Cortex of kidney (tissue), 1 donor: Measurements from ENCODE around the gene IGFLR1.

Experiments
- DNase-seq: peaks from one replicate; lab custom pipeline; 2025; lab: John Stamatoyannopoulos, UW

Gene IGFLR1

DNA sequence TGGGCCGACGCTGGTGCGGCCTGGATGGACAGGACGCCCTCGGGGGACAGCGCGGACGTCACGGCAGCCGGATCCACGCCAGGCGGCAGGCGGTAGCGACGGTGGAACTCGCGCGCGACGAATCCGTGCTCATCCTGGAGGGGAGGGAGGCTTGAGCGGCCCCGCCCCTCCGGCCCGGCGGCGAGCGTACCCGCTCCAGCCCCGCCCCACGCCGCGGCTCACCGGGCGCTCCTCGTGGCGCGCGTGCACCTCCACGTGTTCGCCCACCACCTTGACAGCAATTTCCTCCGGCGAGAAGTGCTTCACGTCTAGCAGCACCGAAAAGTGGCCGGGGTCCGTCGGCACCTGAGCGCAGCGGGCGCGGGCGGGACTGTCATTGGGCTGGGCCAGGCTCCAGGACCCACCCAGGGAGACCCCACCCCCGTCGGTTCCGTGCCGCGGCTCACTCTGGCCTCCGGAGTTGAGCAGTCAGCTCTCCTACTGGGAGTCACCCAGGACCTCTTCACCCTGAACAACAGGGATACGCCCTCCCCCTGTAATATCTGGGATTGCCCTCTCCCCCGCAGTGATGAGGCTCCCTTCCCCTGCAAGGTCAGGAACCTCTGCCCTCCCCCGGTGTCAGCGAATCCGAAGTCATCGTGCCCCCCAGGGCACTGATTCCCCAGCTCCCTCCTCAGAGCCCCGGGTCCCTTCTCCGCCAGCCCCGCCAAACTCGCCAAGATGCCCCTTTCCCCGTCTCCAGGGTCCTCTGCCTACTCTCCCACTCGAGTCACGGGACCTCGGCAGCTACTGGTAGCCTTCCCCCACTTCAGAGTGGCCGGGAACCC is 13.5 kb upstream of the IGFLR1 start:
- no peak for DNase-seq

DNA sequence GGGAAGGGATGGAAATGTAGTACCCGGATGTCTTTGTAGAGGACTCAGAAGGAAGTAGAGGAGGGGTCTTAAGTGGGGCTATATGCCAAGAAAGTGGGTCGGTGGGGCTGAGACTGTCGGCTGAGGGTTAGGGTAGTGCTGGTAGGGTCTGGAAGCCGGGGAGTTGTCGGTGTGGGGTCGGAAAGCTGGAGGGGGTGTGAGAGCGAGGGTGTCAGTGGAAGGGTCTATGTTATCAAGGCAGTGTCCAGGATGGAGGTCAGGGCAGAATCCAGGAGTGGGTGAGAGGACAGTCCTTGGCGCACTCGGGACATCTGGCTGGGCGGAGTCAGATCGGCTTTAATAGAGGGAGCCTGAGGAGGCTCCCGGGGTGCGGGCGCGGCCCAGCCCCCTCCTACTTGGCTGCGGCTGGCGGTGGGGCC is 12.9 kb upstream of the IGFLR1 start:
- no peak for DNase-seq

DNA sequence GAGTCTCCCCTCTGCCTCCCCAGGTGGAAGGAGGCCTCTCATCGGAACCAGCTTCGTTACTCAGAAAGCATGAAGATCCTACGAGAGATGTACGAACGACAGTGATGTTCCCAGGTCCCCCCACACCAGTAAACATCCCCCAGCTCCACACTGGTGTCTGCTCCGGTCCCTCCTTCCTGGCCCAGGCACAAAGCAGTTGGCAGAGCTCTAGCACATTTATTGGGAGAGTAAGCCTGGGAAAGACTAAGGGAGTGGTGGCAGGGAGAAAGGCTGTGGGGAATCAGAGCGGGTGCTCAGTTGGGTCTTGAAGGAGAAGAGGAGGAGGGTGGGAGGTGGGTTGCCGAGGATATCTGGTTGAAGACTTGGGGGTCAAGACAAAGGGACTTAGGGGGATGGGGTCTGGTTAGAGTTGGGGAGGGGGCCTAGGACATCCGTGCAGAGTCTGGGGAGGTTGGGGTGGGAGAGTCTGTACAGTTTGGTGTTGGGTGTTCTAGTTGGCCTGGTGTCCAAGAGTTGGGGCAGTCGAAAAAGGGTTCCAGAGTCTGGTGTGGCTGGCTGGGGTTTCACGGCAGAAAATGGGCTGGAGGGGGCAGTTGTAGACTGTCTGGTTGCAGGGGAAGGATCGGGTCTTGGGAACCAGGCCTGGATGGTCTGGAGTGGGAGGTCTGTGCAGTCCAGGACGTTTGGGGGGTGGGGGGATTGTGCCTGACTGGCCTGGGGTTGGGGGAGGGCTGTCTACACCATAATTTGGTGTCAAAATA is 12.3 kb upstream of the IGFLR1 start:
- DNase-seq: no peak

DNA sequence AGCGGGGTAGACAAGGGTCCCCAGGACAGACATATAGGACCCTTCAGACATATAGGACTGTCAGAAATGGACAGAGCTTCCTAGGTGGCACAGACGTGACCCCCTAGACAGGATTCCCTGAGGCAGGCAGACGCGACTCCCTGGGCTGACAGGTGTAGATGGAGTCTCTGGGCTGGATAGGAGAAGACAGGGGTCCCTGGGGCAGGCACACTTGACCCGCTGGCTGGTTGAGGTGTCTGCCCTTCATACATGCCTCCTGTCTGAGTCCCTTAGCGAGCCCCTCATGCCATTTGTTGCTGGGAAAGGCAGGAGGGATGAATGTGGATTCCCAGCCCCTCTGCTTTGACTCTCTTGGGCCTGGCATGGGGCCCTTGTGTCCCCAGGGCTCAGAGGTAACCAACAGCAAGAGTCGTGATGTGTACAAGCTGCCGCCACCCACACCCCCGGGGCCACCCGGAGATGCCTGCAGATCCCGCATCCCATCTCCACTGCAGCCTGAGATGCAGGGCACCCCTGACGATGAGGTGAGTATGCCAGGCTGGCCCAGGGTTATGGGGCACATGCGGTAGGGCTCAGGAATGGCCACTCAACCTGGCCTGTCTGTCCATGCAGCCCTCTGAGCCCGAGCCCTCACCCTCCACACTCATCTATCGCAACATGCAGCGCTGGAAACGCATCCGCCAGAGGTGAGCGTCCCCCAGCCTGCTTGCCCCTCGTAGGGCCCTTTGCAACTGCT is 11.6 kb upstream of the IGFLR1 start:
- no peak for DNase-seq

DNA sequence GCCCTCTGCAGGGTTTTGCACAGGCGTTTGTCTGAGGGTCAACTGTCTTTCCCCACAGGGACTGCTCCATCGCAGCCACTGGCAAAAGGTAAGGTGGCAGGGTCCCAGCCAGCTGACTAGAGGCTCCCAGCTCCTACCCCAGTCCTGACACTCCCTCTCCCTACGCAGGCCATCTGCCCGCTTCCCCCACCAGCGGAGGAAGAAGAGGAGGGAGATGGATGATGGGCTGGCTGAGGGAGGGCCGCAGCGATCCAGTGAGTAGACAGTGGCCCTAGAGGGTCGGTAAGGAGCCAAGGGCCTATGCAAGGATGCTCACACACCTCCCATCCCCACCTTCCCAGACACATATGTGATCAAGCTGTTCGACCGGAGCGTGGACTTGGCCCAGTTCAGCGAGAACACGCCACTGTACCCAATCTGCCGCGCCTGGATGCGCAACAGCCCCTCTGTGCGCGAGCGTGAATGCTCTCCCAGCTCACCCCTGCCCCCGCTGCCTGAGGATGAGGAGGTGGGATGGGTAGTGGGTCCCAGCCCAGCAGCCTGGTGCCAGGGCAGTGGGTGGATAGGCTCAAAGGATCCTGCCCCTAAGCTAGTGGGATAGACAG is 10.6 kb upstream of the IGFLR1 start:
- DNase-seq: no peak

DNA sequence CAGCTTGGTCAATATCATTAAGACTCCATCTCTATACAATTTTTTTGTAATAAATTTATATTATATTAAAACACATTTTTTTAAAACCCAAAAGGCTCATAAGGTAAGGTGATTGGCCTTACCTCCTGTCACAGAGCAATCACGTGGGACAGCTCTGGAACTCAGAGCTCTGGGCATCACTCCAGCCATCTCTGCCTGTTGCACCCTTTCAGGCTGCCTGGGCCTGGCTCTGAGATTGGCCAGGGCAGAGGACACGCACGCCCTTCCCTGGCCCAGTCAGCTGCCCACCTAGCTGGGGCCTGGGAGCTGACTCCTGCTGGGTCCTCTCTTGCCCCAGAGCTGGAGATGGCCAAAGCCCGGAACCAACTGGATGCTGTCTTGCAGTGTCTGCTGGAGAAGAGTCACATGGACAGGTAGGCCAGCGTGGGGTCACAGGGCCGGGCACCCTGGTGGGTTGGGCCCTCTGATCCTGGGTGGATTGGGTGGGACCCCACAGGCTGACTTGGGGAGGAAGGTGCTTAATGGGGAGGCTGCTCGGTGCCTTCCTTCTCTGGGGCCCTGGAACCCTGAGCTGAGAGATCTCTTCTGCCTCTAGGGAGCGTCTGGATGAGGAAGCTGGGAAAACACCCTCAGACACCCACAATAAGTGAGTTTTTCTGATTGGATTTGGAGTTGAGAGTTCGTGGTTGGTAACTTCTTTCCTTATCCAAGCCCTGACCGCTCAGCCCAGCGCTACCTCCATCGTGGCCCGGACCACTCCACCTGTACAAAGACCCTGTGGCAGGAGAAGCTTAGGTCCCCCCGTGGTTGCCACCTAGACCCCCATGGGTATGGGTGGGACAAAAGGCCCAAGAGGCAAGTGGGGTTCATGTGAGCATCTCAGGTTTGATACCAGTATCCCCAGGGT is 9.8 kb upstream of the IGFLR1 start:
- no peak for DNase-seq

DNA sequence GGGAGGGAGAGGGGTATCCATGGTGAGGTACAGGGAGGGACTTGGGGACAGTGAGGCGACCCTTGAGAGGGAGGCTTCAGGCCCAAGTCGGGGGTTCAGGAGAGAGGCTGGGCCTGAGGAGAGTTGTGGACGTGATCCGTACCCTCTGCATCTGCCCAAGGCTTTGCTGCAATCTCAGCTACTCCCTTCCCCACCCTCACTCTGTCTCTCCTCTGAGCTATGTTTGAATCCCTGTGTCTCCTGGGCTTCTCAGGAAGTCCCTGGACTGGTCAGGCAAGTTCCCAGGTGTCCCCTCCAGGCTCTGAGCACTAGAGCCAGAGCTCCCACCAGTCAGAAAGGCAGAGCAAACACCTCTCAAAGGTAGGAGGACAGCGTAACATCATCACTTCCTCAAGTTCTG is 7.9 kb upstream of the IGFLR1 start:
- no peak for DNase-seq

DNA sequence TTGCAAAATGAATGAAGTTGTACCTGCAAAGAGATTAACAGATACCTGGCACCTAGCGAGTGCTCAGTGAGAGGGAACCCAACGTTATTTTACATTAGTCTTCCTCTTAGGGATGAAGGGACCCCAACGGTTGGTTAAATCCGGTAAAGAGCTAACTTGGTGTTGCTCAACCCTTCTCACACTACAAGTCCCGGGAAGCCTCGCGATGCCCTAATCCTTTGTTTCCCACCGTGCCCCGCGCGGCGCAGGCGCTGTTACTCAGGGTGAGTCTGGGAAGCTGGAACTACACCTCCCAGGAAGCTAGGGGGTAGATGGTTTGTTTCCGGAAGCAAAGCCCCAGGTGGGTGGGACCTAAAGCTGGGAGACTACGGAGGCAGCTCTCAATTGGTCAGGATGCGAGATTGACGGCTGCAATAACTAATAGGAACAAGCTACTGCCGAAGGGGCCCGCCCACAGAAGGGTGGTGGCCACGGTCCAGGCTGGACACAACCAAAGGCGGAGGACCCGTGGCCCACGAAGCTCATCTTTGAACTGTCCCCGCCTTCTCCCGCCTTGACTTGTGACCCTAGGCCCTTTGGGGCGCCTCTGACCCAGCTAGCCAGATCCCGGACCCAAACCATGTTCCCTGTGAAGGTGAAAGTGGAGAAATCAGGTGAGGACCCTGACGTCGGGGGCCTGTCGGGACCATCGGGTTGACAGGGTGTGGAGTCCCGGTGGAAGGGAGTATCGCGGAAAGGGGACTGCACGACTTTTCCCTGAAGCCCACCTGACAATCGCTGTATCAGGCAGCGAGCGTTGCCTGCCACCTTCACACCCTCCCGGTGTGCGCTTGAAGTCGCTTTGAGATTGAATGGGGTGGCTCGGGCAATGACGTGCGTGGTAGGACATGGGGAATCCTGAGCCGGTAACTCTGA is 6.1 kb upstream of the IGFLR1 start, which contains the start of gene LIN37:
Gene LIN37 (plus strand): TSS at position 471 of the 915 bp plus-strand sequence. CDS start 149 bp downstream, at position 620.
- DNase-seq: no peak

DNA sequence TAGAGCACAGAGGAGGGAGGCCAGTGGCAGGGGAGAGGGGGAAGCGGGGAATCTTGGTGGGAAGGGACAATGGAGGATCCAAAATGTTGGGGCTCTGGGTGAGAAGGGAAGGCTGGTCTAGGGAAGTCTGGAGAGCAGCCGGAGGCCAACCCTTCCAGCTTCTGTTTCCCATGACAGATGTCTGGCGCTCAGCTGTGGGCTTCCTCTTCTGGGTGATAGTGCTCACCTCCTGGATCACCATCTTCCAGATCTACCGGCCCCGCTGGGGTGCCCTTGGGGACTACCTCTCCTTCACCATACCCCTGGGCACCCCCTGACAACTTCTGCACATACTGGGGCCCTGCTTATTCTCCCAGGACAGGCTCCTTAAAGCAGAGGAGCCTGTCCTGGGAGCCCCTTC is 4.3 kb upstream of the IGFLR1 start:
- no peak for DNase-seq

DNA sequence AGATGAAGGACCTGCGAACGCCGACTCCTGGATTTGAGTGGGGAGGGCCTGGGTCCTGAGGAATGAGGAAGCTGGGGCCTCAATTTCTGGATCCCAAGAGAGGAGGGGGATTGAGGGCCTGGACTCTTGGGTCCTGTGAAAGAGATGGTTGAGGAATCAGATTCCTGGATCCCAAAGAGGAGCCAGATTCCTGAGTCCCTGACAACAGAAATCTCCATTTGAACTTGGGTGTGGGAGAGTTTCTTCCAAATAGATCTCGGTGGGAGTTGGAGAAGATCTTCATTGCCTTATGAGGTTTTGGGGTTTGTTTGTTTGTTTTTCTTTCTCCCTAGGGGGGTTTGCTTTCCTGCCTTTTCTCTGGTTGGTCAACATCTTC is 3.8 kb upstream of the IGFLR1 start:
- DNase-seq: no peak

DNA sequence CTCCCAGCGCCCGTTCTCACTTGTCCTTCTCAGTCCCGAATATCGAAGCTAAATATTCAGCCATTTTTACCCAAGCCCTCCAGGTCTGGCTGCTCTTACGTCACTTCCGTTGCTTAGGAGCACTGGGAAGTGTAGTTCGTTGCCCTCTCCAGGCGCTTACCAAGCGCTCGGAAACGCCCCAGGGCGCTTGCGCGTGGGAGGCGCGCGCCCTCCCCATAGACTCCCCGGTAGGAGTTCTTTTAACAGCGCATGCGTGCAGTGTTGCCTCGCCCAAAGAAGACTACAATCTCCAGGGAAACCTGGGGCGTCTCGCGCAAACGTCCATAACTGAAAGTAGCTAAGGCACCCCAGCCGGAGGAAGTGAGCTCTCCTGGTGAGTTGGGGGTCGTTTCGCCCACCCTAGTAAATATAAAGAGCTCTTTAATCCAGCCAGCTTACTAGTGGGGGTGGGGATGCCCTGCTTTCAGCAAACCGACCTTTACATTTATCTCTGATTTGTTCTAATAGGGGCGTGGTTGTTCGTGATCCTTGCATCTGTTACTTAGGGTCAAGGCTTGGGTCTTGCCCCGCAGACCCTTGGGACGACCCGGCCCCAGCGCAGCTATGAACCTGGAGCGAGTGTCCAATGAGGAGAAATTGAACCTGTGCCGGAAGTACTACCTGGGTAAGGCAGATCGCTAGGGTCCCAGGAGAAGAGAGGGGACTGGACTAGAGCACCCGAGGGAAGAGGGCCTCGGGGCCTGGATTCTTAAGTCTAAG is 3.3 kb upstream of the IGFLR1 start, which contains the start of the genes PSENEN and U2AF1L4:
Gene PSENEN (plus strand): TSS at position 324 of the 759 bp plus-strand sequence. CDS start 280 bp downstream, at position 604.
Gene U2AF1L4 (minus strand): TSS at position 91 of the 759 bp plus-strand sequence. CDS start 27 bp downstream, at position 64.
- no peak for DNase-seq

DNA sequence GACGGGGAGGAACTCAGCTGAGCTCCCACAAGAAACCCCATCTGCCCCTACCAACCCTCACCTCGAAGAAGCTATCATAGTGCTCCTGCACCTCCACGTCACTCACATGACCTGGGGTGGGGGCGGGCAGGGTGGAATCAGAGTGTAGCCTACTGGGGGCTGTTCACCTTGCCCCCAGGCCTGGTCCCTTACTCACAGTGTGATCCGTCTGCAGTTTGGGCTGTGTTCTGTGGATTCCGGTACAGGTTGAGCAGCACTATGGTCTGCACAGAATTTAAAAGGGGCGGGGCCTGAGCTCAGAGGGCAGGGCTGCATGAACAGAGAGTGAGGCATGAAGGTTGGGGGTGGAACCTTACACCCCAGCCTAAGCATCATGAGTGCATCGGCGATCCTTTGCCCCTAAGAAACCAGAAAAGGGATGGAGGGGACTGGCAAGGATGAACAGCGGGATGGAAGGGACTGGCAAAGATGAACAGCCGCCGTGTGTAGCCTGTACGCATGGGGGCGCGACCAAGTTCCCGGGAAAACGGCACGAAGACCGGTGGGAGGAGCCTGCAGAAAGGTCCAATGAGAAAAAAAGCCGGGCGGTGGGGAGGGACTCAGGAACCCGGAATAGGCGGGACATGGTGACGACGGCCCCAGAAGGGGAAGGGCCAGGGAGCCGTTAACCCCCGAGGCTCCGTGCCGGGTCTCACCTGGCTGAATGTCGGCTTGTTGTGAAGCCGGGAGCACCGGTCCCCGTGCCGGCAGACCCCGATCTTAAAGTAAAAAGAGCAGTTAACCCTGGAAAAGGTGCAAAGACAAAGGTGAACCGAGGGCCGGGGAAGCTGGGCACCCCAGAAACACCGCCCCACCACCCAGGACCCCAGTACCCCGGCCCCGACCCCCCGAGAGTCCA is 2.4 kb upstream of the IGFLR1 start:
- no peak for DNase-seq

DNA sequence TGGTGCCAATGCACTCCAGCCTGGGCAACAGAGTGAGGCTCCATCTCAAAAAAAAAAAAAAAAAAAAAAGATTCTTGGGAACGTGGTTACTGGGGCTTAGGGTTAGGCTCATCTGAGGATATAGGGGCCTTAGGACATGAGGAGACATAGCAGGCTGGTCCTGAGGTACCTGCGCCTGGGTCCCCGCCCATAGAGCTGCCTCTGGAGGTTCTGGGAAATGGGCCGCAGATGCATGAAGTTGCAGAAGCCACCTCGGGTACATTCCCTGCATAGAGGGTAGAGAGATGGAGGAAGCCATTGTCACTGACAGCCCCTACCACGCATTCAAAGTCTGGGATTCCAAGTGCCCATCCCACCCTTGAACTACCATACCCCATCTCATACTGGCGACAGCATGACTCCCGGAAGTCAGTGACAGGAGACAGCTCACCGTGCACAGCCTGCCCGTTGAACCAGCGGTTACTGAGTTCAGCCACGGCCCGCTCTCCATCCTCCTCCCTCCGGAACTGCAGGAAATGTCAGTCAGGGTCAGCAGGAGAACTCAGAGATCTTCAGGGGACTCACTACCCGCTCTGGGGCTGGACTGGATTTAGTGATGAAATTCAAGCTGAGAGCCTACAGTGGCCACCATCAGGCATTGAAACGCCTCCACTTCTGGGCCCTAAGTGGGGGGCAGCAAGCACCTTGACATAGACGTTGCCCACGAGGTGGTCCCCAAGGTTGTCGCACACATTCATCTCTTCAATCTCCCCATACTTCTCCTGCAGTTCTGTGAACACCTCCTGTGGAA is 1.6 kb upstream of the IGFLR1 start:
- no peak for DNase-seq

DNA sequence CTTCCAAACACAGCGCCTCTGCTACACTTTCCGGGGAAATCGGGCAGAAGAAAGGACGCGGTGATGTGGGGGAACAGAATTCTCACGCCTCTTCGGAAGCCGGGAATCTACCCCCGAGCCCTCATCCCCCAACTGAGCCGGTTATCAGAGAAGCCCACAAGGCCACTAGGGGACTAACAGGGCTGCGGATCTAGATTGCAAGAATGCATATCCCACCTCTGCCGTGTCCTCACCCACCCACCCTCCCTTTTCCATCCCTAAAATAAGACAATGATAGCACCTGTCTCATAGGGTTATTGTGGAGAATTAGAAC is 1.1 kb downstream of the IGFLR1 start:
- DNase-seq: no peak

DNA sequence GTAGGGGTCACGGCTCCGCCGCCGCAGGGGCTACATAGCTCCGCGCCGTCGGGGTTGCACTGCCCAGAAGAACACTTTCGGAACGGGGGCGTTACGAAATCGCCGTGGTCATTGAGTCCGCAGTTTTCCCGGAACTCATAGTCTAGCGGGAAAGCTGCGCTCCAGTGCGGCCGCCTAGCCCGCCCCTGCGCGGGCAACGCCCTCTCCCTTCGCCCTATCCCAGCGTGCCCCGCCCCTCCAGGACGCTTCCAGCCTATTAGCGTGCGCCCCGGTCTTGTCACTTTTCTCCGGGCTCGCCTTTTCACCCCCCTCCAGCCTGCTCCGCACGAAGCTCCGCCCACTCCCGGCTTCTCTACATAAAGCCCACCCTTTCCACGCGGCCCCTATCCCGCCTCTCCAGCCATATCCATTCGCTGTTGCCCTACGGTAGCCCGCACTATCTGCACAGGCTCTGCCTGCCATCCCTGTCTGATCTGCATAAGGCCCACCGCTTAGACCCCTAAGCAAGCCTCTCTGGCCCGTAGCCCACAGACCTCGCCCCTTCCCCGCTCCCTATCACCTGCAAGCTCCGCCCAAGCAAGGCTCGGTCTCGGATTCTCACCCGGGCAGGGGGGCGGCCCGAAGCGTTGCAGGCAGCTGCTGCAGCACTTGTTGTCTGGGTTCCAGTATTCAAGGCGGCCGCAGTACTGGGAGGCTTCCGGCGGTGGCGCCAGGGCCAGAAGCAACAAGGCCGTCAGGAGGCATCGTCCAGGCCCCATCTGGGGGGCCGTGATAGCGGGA is 1.6 kb downstream of the IGFLR1 start:
- DNase-seq: no peak

DNA sequence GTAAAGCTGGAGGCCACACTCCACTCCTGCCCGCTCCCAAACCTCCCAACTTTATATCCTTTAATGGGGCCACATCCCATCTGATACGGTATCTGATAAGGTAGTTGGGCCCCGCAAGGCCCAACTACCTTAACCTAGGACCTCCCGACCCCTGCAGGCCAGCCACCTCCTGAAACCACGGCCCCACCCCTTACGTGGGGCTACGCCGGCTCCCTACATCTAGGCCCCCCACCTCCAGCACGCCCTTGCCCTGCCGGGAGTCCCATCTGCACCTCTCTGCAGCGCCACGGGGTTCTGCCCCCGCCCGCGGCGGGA is 2.2 kb downstream of the IGFLR1 start:
- DNase-seq: no peak
